SHP77 treated with DMSO at 0.1 percent for 48 hours (cell line): Measurements from ENCODE around the gene CHST13.
"Not testable (repeated sequence)": the region's sequence is repeated elsewhere in the genome, so short reads cannot be mapped to it uniquely, and the experiment has no call there.

Source experiments
- DNase-seq: peaks from one replicate; lab custom pipeline; 2025; lab: John Stamatoyannopoulos, UW

Gene CHST13

DNA sequence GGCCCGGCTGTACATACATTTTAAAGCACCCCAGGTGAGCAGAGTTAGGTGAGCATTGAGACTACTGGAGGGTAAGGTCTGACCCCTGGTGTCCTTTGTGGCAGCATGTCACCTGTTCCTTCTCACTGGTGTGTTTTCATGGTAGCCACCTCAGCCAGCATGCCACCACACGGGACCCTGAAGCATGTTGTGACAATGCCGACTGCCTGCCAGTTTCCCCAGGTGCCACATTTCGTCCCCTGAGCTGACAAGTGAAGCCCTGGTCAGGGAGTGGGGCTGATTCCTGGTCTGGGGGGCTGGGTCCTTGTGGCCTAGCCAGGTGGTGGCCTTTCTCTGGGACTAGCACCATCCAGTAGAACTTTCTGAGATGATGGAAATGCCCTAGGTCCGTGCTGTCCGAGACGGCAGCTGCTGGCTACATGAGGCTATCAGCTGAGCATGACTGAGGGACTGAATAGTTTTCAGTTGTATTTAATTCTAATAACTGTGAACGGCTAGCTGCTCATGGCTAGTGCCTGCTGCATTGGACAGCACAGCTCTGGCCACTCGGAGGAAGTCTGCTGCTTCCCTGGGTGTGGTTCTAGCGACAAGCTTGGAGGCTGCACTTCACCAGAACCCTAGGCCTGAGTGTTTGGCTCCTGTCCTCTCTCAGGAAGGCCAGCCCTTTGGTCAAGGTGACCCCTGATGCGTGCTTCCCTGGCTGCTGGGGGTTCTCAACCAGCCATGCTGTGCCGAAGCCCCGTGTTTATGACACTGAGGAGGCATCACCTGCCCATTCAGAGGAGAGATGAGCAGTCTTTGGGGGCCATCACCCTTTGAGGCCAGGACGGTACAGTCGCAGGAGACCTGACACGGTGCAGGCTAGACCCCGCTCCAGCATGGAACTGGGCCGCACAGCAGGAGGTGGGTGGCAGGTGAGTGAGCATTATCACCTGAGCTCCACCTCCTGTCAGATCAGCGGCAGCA is 30.9 kb downstream of the CHST13 start:
- no peak for DNase-seq

DNA sequence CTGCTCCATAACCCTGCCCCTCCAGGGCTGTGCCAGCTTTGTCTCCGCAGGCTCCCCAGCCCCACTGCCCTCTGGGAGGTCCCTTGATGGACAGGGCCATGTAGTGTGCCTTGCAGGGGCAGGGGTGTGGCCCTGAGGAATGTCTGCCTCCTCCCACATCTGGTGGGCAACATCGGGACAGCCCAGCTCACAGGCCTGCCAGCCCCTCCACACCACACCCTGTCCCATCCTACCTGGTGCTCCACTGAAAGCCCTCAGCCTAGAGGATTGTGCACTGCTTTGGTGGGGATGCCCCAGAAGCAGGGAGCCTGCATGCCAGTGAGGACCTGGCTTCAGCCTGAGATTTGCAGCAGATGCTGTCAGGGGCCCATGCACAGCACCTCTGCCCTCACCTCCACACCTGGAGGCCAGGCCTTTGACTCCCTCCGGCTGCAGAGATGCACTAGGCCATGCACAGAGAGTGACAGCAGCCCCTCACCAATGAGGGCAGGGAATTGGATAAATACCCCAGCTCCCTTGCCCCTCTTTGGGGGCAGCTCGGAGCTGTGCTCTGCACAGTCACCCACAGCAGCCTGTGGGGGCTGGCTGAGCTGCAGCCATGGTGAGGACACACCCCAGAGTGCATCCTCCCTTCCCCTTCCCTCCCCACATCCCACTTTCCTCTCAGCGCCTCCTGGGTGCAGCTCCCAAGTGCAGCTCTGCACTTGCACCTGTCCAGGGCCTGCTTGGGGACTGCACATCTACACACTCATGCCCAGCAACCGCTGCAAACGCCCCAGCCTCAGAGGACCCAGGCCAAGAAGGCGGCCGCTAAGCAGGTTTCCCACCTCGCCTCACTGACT is 32.1 kb downstream of the CHST13 start:
- no peak for DNase-seq

DNA sequence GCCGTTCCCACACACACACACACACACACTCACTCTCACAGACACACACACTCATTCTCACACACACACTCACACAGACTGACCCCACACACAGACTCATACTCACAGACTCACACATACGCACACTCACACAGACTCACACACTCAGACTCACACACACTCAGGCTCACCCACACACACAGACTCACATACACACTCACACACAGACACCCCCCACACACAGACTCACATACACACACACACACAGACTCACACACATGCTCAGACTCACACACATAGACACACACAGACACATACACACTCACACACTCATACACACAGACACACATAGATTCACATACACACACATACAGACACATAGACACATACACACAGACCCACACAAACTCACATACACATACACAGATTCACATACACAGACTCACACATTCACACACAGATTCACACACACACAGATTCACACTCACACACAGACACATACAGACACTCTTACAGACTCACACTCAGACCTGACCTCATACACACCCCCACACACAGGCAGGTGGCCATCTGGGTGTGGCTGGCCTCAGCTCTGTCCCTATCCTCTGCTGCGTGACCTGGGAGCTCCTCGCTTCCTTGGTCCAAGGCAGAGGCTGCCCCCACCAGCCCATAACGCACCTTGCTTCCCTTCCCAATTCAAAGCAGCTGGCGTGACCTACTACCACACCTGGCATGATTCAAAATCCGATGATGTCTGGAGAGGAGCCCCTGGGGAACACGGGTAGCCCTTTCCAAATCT is 32.9 kb downstream of the CHST13 start:
- no peak for DNase-seq

DNA sequence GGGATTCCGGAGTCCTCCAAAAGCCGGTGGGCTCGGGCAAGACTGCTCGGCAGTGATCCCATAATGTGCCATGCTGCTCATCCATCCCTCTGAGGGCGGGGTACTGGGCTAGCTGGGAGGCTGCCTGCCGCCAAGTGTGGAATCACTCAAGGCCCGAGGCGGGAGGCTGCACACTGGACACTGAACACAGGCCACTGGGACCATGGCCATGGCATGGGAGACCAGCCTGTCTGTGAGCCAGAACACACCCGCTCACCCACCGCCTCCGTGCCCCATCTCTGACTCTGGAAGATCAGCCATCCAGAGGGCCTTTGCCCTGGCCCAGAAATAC is 33.4 kb downstream of the CHST13 start:
- no peak for DNase-seq

DNA sequence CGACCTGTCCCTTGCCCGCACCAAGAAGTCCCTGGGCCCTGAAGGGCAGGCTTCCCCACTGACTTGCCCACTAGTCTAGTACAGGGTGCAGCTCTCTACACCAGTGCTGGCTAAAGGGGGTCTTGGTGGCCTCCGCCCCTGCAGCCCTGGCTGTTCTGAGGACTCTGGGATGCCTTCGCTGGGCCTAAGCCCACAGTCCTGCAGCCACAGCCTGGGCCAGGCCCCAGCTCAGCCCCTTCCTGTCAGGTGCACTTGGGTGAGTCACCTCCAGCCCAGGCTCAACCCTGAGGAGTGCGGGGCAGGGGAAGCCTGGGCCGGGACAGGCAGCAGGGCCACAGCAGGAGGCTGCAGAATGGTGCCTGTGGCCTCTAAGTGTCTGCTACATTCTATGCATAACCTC is 33.8 kb downstream of the CHST13 start:
- no peak for DNase-seq

DNA sequence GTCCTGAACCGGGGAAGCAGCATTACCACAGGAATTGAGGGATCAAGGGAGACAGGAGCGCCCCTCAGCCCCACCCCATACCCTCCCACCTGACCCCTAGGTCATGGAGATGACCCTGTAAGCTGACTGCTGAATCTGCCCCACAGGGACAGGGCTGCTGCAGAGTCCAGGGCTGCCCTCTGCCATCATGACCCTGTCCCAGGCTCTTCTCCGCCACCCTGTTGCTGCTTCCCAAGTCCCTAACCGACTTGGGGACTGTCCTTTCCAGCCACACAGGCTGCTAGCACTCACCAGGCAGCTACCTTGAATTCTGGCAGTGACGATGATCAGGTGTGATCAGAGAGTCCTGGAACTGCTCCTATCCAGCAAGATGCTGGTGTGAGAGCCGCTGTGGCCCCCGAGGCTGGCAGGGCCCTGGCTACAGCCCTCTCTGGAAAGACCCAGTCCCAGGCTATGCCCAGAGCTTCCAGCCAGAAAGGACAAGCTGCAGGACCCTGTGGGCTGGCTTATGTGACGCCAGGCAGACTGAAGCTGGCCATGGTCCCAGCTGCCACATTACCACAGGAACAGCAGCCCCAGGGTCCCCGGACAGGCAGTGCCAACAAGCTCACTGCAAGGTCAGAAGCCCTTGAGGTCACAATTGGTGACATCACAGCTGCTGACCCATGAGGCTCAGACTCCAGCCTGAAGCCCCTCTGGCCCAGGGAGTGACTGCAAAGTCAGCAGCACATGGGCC is 34.5 kb downstream of the CHST13 start, which contains the start of gene C3orf22:
Gene C3orf22 (minus strand): TSS at position 597 of the 736 bp plus-strand sequence. CDS start 5,542 bp downstream, outside the sequence.
- DNase-seq = no peak

DNA sequence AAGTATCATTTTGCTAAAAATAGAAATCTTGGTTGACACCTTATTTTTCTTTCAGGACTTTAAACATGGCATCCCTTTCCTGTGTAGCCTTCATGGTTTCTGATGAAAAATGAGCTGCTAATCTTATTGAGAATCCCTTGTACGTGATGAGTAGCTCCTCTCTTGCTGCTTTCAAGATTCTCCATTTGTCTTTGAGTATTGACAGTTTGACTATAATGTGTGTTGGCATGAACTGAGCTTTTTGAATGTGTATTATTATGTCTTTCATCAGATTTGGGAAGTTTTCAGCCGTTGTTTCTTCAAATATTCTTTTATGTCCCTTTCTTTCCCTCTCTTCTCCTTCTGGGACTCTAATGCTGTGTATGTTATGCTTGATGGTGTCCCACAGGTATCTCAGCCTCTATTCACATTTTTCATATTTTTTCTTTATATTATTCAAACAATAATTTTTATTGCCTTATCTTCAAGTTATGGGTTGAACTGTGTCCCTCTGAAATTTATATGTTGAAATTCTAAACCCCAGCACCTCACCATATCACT is 38.9 kb downstream of the CHST13 start:
- DNase-seq = no peak

DNA sequence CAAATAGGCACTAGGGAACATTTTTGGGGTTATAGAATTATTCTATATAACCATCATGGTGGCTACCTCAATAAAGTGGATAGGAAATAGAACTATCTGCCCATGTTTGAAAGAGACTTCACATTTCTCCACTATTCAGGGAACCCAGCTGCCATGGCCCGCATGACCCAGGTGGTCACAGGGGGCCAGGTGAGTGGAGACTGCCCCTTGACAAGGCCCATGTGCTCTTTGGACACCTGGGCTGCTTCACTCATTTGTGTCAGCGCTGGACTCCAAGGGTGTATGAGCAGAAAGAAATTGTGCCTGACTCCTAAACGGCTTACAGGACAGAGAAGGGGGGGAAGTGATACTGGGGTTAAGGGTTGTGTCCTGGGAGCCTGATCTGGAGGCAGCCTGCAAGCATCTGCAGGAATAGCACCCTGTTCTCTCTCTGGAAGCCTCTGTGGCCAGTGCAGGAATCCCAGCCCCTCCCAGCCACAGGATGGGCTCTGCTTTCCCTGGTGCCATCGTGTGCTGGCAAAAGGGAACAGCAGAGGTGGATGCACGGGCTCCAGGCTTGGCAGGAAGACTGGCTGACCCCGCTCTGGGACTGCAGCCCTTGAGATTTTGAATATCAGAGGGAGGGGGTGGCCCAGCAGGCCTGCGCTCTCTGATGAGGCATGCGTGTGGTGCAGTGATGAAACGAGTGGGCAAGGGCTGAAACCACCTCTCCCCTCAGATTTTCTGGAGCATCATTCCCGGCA is 43.9 kb downstream of the CHST13 start:
- no peak for DNase-seq

DNA sequence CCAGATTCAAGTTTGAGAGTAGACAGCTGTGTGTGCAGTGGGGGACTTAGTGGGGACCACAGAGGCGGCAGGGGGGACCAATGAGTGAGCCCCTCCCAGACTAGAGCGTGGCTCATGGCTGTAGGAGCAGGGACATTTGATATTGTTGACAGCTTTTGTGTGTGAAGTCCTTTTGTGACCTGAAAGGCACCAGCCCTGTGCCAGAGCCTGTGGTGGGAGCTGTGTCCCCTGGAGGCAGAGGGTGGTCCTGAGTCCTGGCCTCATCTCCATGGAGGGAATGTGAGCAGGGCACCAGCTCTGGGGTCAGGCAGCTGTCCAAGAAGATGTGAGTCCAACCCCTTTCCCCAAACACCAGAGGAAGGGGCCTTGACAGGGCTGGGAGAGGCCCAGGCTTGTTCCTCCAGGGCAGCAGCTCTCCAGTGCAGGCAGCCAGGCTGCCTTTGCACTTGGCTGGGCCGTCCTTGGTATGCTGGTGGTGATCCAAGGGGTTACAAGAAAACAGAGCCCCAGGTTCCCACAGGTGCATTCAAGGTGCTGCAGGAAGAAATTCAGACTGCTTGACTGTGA is 44.9 kb downstream of the CHST13 start:
- no peak for DNase-seq

DNA sequence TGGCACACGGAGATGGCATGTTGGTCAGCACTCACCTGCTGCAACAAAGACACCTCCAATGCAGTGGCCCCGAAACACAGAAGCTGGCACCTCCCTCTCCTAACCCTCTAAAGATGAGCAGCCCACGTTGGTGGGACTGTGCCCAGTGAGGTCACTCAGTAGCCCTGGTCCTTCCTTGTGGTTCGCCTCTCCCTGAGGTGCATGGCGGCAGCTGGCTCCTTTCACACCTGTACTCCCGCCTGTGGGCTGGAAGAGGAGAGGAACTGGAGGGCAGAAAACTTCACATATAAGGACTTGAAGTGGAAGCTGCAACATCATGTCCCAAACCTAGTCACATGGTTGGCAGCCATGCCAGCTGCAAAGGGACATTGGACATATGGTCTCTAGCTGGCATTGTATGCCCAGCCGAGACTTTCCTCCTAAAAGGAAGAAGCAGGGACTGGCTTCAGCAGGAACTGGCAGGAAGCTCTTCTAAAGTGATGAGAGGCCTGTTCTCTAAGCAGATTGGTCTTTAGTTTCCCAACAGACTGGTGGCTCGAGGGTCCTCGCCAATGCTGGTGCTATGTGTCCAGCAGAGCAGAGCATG is 45.5 kb downstream of the CHST13 start:
- DNase-seq = no peak

DNA sequence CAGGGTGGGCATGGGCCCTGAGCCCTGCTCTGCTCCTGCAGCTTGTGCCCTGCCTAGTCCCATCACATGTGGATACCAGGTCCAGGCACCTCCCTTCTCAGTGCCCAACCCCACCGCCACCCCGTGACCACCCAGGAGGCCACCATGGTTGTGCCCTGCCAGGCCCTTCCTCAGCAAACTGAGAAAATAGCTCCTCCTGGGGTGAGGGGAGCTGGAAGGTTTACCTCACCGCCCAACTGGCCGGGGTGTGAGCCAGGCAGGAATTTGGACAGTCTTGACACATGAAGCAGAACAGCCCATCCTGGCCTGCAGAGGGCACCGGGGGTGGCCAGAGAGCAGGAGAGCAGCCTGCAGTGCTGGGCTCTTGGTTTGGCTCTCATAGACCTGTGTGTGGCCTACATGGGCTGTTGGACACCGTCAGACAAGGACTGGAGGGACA is 46.2 kb downstream of the CHST13 start:
- no peak for DNase-seq

DNA sequence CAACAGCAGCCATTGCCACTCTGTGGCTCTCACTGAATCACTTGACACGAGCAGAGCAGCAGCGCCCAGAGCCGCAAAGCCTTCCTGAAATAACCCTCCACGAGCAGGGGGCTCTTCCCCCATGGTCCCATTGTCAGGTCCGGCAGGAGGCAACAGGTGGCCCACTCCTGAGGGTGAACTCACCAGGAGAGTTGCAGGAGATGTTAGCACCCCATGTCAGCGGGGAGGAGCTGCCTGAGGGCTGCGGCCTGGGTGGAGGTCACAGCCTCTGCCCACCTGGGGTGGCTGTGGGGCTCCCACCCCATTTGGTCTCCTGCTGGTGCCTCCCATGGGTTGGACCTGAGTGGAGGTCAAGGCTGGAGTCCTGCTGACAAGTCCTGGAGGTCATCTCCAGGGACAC is 47.1 kb downstream of the CHST13 start:
- DNase-seq = no peak

DNA sequence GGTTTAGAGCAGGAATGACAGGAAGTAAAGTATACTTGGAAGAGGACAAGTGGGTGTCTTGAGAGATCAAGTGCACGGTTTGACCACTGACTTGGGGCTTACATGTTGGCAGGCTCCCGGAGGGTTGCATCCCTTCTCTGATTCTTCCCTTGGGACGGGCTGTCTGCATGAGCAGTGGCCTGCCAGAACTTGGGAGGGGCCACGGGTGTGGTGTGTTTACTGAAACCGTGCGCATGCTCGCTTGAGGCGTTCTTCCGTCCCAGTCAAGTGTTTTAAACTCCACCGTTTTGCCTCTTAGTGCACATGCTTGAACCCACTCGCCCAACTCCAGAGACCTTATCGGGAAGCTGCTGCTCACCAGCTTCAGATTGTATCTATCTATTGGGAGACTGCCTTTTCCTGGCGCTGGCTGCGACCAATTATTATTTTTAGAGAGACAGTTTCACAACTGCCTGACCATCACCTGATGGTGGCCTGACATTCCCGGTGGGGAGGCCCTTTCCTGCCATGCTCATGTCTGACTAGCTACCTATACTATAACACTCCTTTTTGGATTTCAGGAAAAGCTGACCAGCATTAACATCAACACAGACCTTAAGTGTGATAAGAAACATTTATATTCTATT is 49.6 kb downstream of the CHST13 start:
- no peak for DNase-seq

DNA sequence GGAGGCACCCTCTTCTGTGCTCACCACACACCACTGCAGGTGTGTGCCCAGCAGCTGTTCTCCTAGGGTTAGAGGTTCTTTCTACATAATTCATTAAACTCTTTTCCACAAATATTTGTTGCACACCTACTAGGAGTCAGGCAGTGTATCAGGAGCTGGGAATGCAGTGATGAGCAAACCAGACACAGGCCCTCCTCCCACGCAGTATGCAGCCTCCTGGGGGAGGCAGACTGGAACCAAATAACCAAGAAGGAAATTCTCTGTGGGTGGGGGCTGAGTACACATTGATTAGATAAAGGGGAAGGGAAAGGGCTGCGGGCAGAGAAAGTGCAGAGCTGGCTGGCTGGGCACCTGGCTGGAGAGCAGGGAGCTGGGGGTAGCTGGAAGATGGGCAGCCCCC is 53.3 kb downstream of the CHST13 start:
- DNase-seq = no peak

DNA sequence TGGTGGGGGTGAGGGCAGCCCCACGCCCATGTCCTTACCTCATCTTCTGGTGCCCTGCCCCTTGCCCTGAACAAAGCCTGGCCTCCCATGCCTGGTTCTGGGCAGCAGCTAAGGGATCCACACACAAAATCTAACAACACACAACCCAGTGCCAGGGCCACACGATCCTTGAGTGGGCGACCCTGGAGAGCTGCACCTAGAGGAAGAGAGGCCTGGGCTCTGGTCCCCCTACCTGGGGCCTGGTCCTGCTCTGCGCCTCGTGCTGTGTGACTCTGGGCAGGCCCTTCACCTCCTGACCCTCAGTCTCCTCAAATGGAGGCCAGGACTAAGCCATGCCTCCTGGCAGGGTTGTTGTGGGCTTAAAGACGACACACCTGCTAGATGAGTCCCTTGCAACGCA is 54.7 kb downstream of the CHST13 start:
- DNase-seq = no peak

DNA sequence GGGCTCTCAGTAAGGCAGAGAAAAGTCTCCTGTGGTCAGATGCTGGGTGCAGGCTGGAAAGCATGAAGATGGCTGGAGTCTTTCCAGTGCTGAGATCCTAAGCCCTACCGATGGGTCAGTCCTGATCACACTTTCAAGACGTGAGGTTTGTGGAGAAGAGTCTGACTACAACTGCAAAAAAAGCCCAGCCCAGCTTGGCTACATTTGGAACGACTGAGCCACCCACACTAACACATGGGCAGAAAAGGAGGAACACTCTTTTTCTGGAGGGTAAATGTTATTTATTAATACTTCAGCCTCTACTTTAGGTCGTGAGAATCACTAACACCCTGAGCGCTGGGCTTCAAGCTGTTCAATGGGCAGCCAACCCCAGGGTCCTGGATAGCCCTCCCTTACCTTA is 56.8 kb downstream of the CHST13 start:
- no peak for DNase-seq

DNA sequence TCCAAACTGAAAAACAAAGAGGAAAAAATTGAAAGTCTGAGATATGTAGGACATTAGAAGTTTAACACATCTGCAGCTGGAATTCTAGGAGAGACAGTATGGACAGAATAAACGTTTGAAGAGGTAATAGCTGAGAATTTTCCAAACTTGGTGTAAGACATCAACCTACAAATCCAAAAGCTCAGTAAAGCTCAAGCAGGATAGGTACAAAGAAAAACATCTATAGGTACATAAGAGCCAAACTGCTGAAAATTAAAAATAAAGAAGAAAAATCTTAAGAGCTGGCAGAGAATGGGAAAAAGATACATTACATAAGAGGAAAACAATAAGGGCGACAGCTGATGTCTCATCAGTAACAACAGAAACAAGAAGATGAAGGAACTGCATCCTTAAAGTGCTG is 57.6 kb downstream of the CHST13 start:
- no peak for DNase-seq

DNA sequence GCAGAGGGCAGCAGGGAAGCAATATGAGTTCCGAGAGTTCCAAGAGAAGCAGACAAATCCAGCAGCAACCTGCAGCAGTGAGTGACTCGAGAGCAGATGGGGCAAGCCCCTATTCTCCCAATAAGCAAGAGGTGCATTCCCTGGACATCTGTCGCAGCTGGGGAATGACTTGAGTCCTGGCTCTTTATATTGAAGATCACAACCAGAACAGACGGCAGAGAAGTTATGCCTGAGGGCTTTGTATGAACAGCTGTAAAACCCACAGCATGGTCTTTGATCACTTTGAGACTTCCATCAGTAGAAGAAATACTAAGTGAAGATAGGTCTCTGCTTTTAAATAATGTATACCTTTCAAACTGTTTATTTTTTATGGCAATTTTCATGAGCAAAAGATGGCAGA is 58.4 kb downstream of the CHST13 start:
- no peak for DNase-seq

DNA sequence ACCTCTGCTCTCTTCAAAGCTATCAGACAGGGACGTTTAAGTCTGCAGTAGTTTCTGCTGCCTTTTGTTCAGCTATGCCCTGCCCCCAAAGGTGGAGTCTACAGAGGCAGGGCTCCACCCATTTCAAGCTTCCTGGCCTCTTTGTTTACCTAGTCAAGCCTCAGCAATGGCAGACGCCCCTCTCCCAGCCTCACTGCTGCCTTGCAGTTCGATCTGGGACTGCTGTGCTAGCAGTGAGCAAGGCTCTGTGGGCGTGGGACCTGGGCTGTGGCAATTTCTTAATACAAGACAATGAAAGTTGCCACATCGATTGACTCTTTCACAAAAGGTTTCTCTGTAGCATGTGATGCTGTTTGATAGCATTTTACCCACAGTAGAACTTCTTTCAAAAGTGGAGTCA is 67.6 kb downstream of the CHST13 start:
- DNase-seq = not testable (repeated sequence)
